Naive thymus-derived CD8-positive, alpha-beta T cell (primary cell): ENCODE measurements around the gene RBFOX2. TPM values are rescaled to one million over a fixed set of nuclear protein-coding genes. Genes with fewer than 3 reads are reported as not detected.
"Not testable (repeated sequence)": the region's sequence is repeated elsewhere in the genome, so short reads cannot be mapped to it uniquely, and the experiment has no call there.

ENCODE experiments used
- ATAC-seq, 2 donors: fragments of 150-1000 bp; cut with Tn5 transposase in 1 of 2; sonication (Bioruptor Pico), chemical (Tn5 transposase) in 1 of 2; 1 replicate in 1 of 2; 2 replicates in 1 of 2; pipeline ENCODE4 v1.10.0; 2021; ENCODE audit warnings: mild to moderate bottlenecking in 2 of 2, moderate library complexity in 2 of 2
- POLR2A ChIA-PET: fragments of 350-600 bp; sonication (Branson Sonifier 250); formaldehyde crosslinking; loops from one replicate; lab custom pipeline; 2021; ENCODE audit warnings: antibody characterized with exemption; lab: Charles Lee
- DNase-seq, 10 donors: peaks; one replicate each; pipeline versions ENCODE4 v3.0.0 to v3.0.0-alpha.2; 2020 to 2022
- H3K27ac Mint-ChIP-seq, 10 donors: one replicate each; pipeline ENCODE4 v1.8.0; 2020 to 2022; ENCODE audit warnings: mild to moderate bottlenecking in 10 of 10, mixed read lengths in 10 of 10, moderate library complexity in 4 of 10, inconsistent platforms in 1 of 10
- H3K27me3 Mint-ChIP-seq, 5 donors: one replicate each; pipeline ENCODE4 v1.8.0; 2021 to 2022; ENCODE audit warnings: mixed read lengths in 5 of 5
- H3K36me3 Mint-ChIP-seq, 3 donors: one replicate each; pipeline ENCODE4 v1.8.0; 2020 to 2022; ENCODE audit warnings: mixed read lengths in 3 of 3, mild to moderate bottlenecking in 2 of 3, inconsistent platforms in 1 of 3
- H3K4me1 Mint-ChIP-seq, 4 donors: one replicate each; pipeline ENCODE4 v1.8.0; 2021 to 2022; ENCODE audit warnings: mixed read lengths in 4 of 4
- H3K4me3 Mint-ChIP-seq, 10 donors: one replicate each; pipeline ENCODE4 v1.8.0; 2020 to 2022; ENCODE audit warnings: mild to moderate bottlenecking in 10 of 10, mixed read lengths in 10 of 10, moderate library complexity in 6 of 10, inconsistent platforms in 1 of 10
- H3K9me3 Mint-ChIP-seq, 9 donors: one replicate each; pipeline ENCODE4 v1.8.0; 2020 to 2022; ENCODE audit warnings: mixed read lengths in 9 of 9, mild to moderate bottlenecking in 3 of 9, inconsistent platforms in 1 of 9, moderate library complexity in 1 of 9
- polyA plus RNA-seq, 3 donors: library from polyadenylated mRNA; unstranded; fragments of 300-500 nt; fragmentation: Illumina TruSeq; gene quantifications; one replicate each; pipeline ENCODE4 v1.2.3, GENCODE V29; 2021
- total RNA-seq, 8 experiments: library from RNA in 2 of 8; stranded (reverse) in 2 of 8; gene quantifications; one replicate each; pipeline ENCODE4 v1.2.3 and lab custom pipeline; 2021 to 2026

The RBFOX2 gene
- total and polyA plus RNA-seq, 5 experiments from 2014 or later: 0.15 to 1.7 (median 0.84) TPM; not detected in 1

DNA sequence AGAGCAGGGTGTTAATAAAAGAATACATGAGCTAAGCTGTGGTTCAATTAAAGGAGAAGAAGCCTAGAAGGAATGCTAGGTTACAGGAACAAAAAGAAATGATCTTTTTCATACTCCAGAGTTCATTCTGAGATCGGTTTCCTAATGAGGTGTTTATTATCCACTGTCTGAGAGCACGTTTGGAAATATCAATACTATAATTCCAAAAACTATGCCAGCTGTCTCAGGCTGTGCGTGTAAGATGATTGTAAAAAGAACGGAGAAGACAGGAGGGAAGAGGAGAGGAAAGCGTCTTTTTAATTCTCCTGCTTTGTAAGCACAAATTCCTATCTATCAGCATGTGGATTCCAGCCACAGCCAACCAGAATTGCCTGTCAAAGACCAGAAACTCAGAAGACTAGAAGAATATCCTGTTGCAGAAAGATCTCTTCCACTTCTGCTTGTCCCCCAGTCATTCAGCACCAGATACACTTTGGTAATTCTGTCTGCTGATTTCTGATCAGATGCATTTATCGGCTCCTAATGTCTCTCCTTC is 285.2 kb downstream of the RBFOX2 start:
- peaks cover 0 to 4% (median 0%) of the 10 kb centered on the region in 4 donors for H3K4me1 Mint-ChIP-seq
- no peak for ATAC-seq
- no peaks in the 10 kb centered on the region for H3K36me3 Mint-ChIP-seq
- H3K27me3 Mint-ChIP-seq: peaks cover 0 to 7% (median 0%) of the 10 kb centered on the region in 5 donors
- DNase-seq: no peak
- POLR2A ChIA-PET: no interaction called here
- H3K27ac Mint-ChIP-seq: no peak overlapping the region
- H3K4me3 Mint-ChIP-seq: no peak overlapping the region
- H3K9me3 Mint-ChIP-seq: no peaks in the 10 kb centered on the region

DNA sequence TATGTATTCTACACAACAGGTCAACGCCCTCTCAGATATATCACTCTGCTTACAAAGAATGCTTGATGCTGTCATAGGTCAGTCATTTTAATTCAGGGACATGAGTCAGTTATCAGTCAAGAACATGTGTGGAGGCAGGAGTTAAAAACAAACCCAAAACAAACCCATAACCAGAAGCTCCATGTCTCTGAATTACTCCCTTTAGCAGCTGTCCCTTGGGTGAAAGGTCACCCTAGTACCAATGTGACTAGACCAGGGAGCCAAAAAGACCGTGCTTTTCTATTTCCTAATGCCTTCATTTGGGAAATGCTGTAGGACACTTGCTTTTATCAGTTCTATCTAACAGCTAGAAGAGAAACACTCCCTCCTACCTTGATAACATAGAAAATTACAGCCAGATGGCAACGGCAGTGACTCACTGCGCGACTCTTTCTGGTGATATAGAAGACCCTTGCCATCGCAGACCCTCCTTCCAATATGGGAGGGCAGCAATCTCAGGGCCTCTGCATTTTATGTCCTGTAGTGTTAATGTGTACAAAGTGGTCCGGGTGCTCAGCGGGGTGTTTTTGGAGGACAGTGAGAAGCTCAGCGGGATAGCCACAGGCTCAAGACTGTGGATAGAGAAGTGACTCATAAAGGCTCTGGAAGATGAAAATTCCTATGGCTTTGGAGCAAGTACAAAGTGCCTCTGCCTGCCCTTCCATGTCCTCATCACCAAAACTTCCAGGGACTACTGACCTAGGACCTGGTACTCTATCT is 286.1 kb downstream of the RBFOX2 start:
- Mint-ChIP-seq H3K9me3 (no peaks in the 10 kb centered on the region), H3K4me3 (no peak overlapping the region), H3K4me1 (peaks cover 0 to 4% (median 0%) of the 10 kb centered on the region in 4 donors), H3K27me3 (peaks cover 0 to 9% (median 0%) of the 10 kb centered on the region in 5 donors), H3K36me3 (no peaks in the 10 kb centered on the region), H3K27ac (no peak overlapping the region)
- POLR2A ChIA-PET: no interaction called here
- ATAC-seq (no peak), DNase-seq (no peak)

DNA sequence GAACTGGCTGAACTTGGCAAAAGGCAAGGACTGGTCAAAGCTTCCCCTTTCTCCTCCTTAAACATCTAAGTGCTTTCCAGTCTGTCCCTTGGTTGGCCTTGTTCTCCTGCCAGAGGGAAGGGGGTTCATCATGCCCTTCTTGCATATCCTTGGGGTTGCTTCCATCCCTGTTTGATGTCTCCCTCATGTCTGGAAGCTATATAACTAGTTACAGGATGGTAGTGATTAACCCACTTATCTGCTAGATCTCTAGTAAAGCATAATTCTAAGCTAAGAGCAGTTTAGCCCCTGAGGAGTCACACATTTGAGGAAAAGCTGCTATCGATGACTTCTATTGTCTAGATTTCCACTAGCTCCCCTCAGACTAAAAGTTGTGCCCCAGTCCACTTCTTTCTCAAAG is 288.0 kb downstream of the RBFOX2 start:
- H3K4me1 Mint-ChIP-seq: peaks cover 0 to 4% (median 0%) of the 10 kb centered on the region in 4 donors
- DNase-seq: no peak
- no peaks in the 10 kb centered on the region for H3K9me3 Mint-ChIP-seq
- H3K27ac Mint-ChIP-seq: no peak overlapping the region
- no peak for ATAC-seq
- POLR2A ChIA-PET: no interaction called here
- peaks cover 0 to 14% (median 2%) of the 10 kb centered on the region in 5 donors for H3K27me3 Mint-ChIP-seq
- no peak overlapping the region for H3K4me3 Mint-ChIP-seq
- no peaks in the 10 kb centered on the region for H3K36me3 Mint-ChIP-seq

DNA sequence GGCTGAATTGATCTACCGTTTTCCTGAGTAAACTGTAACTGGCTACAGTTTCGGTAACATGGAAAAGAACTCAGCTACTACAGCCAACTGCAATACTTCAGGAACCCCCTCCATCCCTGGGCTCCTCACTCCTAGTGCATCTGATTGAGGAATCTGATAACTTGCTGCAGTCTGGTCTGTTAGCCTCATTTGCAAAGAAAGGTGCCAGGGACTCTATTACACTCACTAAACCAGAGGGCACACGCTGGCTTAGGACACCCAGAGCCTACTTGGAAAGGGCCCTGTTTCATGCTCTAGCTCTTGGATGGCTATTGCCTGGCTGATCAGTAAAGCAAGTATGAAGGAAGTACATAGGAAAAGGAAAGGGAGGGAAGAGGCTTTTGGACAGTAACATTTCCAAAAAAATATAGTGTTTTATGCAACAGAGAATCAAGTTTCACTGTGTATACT is 288.7 kb downstream of the RBFOX2 start:
- H3K36me3 Mint-ChIP-seq: no peaks in the 10 kb centered on the region
- DNase-seq (no peak), ATAC-seq (no peak)
- no peak overlapping the region for H3K27ac Mint-ChIP-seq
- peaks cover 0 to 4% (median 0%) of the 10 kb centered on the region in 4 donors for H3K4me1 Mint-ChIP-seq
- H3K9me3 Mint-ChIP-seq: no peaks in the 10 kb centered on the region
- POLR2A ChIA-PET: no interaction called here
- peaks cover 0 to 14% (median 2%) of the 10 kb centered on the region in 5 donors for H3K27me3 Mint-ChIP-seq
- H3K4me3 Mint-ChIP-seq: no peak overlapping the region

DNA sequence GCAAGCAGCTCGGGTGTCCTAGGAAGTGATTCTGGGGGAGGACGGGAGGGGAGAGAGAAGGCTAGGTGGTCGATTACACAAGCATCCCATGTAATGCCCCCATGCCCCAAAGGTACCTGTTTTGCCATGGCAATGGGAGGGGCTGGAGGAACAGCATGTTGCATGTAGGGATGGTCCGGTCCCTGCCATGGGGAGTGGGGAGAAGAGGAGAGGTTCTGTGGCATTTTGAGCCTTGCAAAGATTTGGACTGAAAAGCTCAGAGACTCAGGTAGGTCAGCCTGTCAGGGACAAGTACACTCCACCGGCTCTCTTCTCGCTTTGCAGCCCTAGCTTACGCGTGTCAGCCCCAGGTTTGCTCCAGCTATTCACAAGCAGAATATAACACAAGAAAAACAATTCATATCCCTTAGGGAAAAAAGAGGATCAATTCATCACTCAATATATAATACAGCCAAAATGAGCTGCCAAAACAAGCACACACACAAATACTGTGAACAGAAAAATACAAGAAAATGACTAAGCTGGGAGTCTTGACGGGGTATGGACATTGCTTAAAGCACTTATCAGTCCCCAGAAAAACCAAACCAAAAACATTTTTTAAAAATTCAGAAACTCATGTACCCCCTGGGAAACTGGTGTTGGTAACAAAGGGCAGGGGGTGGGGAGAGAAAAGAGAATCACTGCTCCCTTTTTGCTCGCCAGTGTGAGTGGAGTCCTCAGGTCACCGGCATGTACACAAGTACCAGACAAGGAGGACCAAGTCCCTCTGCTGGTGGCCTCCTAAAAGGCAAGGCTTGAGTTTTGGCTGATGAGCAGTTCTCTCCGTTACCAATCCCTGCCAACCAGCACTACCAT is 289.3 kb downstream of the RBFOX2 start:
- H3K9me3 Mint-ChIP-seq: no peaks in the 10 kb centered on the region
- no peaks in the 10 kb centered on the region for H3K36me3 Mint-ChIP-seq
- no peak overlapping the region for H3K4me3 Mint-ChIP-seq
- H3K4me1 Mint-ChIP-seq: peaks cover 0 to 4% (median 0%) of the 10 kb centered on the region in 4 donors
- POLR2A ChIA-PET: no interaction called here
- H3K27ac Mint-ChIP-seq: peak overlapping the region in 1 of 10 donors; percentile 28
- peaks cover 0 to 14% (median 2%) of the 10 kb centered on the region in 5 donors for H3K27me3 Mint-ChIP-seq
- peak in 2 of 10 donors; percentile 3 to 5 for DNase-seq
- ATAC-seq: no peak

DNA sequence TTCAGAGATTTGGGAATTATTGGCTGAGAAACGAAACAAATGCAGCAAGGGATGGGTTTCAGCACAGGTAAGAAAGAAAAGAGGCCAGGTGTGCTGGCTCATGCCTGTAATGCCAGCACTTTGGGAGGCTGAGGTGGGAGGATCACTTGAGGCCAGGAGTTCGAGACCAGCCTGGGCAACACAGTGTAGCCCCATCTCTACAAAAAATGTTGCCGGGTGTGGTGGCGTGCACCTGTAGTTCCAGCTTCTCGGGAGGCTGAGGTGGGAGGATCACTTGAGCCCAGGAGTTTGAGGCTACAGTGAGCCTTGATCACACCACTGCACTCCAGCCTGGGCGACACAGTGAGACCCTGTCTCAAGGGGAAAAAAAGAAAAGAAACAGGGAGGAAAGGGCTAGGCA is 290.7 kb downstream of the RBFOX2 start:
- H3K9me3 Mint-ChIP-seq, ATAC-seq, H3K4me3 Mint-ChIP-seq, POLR2A ChIA-PET, H3K36me3 Mint-ChIP-seq, H3K27ac Mint-ChIP-seq, H3K4me1 Mint-ChIP-seq, DNase-seq: not testable (repeated sequence)
- peaks cover 0 to 12% (median 2%) of the 10 kb centered on the region in 5 donors for H3K27me3 Mint-ChIP-seq

DNA sequence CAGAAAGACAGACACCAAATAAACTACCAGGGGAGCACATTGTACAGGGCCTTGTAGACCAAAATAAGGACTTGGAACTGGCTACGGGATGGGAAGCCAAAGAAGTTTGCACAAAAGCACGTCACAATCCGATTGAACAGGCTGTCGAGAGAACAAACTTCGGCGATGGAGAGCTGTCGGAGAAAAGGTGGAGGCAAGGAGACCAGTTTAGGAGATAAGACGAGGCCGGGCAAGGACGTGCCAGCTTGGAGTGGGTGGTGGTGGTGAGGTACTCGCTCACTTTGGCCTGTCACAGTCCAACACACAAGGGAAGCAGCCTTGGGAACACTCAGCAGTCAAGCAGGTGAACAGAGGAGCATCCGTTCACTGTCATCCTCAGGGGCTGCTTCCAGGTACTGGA is 291.9 kb downstream of the RBFOX2 start:
- H3K36me3 Mint-ChIP-seq: no peaks in the 10 kb centered on the region
- ATAC-seq: no peak
- H3K27ac Mint-ChIP-seq: no peak overlapping the region
- no peaks in the 10 kb centered on the region for H3K4me1 Mint-ChIP-seq
- no peaks in the 10 kb centered on the region for H3K9me3 Mint-ChIP-seq
- H3K4me3 Mint-ChIP-seq: no peak overlapping the region
- DNase-seq: no peak
- POLR2A ChIA-PET: no interaction called here
- peaks cover 0 to 13% (median 2%) of the 10 kb centered on the region in 5 donors for H3K27me3 Mint-ChIP-seq

DNA sequence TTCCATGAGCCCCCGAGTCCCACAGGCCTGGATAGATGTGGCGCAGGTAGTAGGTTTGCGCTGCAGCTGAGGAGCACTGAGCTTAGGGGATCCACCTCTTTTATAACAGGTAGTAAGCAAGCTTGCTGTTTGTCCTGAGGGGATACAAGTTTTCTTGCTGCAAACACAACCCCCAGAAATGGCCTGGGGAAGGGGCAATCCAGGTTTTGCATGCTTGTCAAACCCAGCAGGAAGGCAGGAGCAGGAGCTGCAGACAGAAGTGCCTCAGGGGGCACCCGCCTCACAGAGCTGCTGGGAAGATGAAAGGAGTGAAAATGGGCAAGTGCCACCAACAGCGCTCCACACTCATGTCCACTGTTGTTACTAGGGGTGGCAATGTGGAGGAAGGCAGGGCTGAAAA is 292.5 kb downstream of the RBFOX2 start:
- ATAC-seq (no peak), DNase-seq (no peak)
- H3K9me3 Mint-ChIP-seq: no peaks in the 10 kb centered on the region
- H3K36me3 Mint-ChIP-seq: no peaks in the 10 kb centered on the region
- no peak overlapping the region for H3K4me3 Mint-ChIP-seq
- POLR2A ChIA-PET: no interaction called here
- H3K4me1 Mint-ChIP-seq: no peaks in the 10 kb centered on the region
- peaks cover 0 to 15% (median 3%) of the 10 kb centered on the region in 5 donors for H3K27me3 Mint-ChIP-seq
- no peak overlapping the region for H3K27ac Mint-ChIP-seq

DNA sequence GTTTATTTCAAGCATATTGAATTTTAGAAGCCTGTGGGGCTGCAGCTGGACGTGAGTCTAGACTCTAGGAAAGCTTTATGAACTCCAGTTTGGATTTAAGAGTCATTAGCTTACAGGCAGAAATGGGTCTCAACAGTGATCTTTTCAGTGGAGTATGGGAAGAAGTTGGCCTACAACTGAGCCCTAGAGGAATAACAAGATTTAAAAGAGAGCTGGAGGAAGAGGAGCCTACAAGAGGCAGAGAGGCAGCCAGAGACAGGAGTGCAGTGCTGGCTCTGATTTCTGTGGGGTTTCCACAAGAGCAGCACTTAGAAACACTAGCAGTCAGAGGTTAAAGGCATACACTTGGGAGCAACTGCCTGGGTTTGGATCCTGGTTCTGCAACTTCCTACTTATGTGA is 293.1 kb downstream of the RBFOX2 start:
- DNase-seq: no peak
- Mint-ChIP-seq H3K9me3 (no peaks in the 10 kb centered on the region), H3K27ac (peak overlapping the region in 2 of 10 donors; percentile 0 to 53), H3K36me3 (no peaks in the 10 kb centered on the region), H3K4me1 (no peaks in the 10 kb centered on the region), H3K27me3 (peaks cover 0 to 20% (median 3%) of the 10 kb centered on the region in 5 donors), H3K4me3 (no peak overlapping the region)
- POLR2A ChIA-PET: no interaction called here
- ATAC-seq: no peak

DNA sequence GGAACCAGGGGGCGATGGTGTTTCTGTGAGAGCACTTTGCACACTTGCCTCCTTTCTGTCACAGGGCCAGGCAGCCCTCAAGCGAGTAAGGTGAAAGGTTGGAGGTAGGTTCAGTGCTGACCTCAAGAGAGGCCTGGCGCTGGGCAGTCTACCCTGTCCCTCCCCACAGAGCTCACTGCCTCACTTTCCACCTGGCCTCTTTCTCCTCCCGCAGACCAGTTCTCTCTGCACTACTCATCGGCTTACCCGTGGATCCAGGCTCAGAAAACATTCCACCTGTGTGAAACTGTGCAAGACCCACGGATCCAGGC is 294.2 kb downstream of the RBFOX2 start:
- Mint-ChIP-seq H3K4me3 (no peak overlapping the region), H3K36me3 (no peaks in the 10 kb centered on the region), H3K9me3 (no peaks in the 10 kb centered on the region), H3K27ac (no peak overlapping the region), H3K4me1 (no peaks in the 10 kb centered on the region), H3K27me3 (peaks cover 0 to 19% (median 3%) of the 10 kb centered on the region in 5 donors)
- no peak for ATAC-seq
- DNase-seq: no peak
- POLR2A ChIA-PET: no interaction called here

DNA sequence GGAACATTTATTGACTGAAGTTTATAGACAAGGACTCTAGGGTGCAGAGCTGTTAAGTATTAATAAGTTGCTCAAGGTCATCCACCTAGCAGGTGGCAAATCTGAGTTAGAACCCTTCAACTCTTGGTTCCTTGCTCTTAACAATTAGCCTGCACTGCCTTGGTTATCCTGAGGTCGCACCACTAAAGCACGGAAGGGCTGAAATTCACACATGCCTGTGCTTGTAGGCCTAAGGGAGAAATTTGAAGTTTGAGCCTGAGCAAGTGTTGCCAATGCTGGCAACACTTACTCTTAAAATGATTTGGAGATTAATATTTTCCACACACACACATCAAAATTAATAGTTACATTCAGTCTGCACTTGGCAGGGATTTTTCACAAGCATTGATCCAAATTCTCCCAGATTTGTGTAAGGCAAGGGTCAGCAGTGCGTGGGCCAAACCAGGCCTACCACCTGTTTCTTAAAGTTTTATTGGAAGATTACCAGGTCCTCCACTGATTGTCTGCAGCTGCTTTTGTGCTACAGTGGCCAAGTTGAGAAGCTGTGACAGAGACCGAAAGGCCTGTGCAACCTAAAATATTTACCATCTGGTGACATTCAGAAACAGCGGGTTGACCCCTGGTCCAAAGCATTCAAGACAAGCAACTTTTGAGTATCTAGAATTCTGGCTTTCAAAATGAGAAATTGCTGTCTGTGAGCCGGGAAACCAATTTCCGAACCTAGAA is 294.7 kb downstream of the RBFOX2 start:
- Mint-ChIP-seq H3K9me3 (no peaks in the 10 kb centered on the region), H3K4me3 (no peak overlapping the region), H3K4me1 (no peaks in the 10 kb centered on the region), H3K27ac (peak overlapping the region in 1 of 10 donors; percentile 28), H3K27me3 (peaks cover 0 to 17% (median 3%) of the 10 kb centered on the region in 5 donors), H3K36me3 (no peaks in the 10 kb centered on the region)
- DNase-seq (no peak), ATAC-seq (no peak)
- POLR2A ChIA-PET: no interaction called here

DNA sequence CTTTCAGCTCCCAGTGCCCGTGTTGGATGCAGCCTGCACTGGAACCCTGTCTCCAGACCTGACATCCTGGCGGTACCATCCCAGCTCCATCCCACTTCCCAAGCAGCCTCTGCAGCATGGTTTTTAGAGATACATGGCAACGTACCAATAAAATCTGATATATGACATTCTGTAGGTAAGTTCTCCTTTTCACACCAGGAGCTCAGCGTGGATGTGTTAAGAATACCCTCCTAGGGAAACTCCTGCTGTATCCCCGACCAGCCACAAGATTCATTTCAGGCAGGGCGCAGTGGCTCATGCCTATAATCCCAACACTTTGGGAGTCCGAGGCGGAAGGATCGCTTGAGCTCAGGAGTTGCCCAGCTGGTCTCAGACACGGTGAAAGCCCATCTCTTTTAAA is 295.6 kb downstream of the RBFOX2 start:
- DNase-seq (no peak), ATAC-seq (no peak)
- Mint-ChIP-seq H3K27me3 (peaks cover 0 to 17% (median 3%) of the 10 kb centered on the region in 5 donors), H3K4me1 (no peaks in the 10 kb centered on the region), H3K9me3 (no peaks in the 10 kb centered on the region), H3K4me3 (no peak overlapping the region), H3K36me3 (no peaks in the 10 kb centered on the region), H3K27ac (no peak overlapping the region)
- POLR2A ChIA-PET: no interaction called here
